ENCODE data around the gene MAPK8IP3.

DNA sequence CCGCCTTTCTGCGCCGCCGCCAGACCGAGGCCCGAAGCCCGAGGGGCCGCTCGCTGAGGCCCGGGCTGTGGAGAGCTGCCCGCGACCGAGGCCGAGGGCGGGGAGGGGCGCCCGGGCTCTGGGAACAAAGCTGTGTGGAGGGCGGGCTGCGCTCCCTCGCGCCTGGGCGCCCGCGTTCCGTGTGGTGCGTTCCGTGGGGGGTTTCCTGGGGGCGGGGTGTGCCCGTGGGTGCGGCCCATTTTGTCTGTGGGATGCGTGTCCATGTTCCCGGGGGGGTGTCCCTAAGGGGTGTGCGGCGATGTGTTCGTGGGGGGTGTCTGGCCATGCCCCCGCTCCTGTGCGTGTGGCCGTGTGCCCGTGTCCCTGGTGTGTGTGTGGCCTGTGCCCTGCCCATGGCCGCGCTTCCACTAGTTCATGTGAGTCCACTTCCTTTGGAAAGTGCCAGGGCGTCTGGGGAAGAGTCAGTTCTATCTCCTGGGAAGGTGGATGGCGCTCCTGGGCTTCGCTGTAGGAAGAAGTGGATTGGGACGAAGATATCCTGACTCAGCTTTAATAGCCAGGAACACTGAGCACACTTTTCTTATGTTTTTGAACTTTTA is 27.4 kb upstream of the MAPK8IP3 start:
- TF ChIP-seq CTCF (IDR thresholded peaks at IDR 0.05; ENCODE audit: insufficient read depth, low read length) (no peak), POLR2AphosphoS5 (IDR thresholded peaks at IDR 0.05; ENCODE audit: low read depth) (peak; percentile 11; the same call in 1 of the 2 replicates), REST (IDR thresholded peaks at IDR 0.05; ENCODE audit: insufficient replicate concordance, low read depth) (no peak), GABPA (IDR thresholded peaks at IDR 0.05; ENCODE audit: low read depth) (no peak)
